Pancreas (tissue), 10 donors: ENCODE measurements around the gene PRKCSH. TPM values are rescaled to one million over a fixed set of nuclear protein-coding genes. Genes with fewer than 3 reads are reported as not detected.
"Not testable (repeated sequence)": the region's sequence is repeated elsewhere in the genome, so short reads cannot be mapped to it uniquely, and the experiment has no call there.

Experiments used
- ATAC-seq, 4 donors: fragments of 200-7000 bp; cut with Tn5 transposase; one replicate each; pipeline versions ENCODE4 v1.8.0 to v1.9.1; 2020; ENCODE audit warnings: mild to moderate bottlenecking in 4 of 4, moderate library complexity in 4 of 4
- DNase-seq, 6 donors: peaks; one replicate each; pipeline ENCODE4 v3.0.0-alpha.2; 2020
- FAIRE-seq: peaks from 2 replicates; lab custom pipeline; 2012; peaks lifted over from hg19 to GRCh38; lab: Jason Lieb, UNC
- H3K27ac ChIP-seq, 4 donors: fragments of 200-600 bp; sonication (generic); 1 replicate in 3 of 4; 2 replicates in 1 of 4; pipeline versions ENCODE4 v1.5.0 to v1.8.0; 2020
- H3K27me3 ChIP-seq, 4 donors: fragments of 200-600 bp; one replicate each; pipeline ENCODE4 v1.8.0; 2021
- H3K36me3 ChIP-seq, 3 donors: fragments of 200-600 bp; sonication (generic) in 1 of 3; one replicate each; pipeline versions ENCODE4 v1.5.0 to v1.8.0; 2020 to 2021
- H3K4me1 ChIP-seq, 3 donors: fragments of 200-600 bp; one replicate each; pipeline ENCODE4 v1.8.0; 2021
- H3K4me3 ChIP-seq, 4 donors: fragments of 200-600 bp; sonication (generic) in 2 of 4; one replicate each; pipeline versions ENCODE4 v1.5.0 to v1.8.0; 2020 to 2021
- H3K9me3 ChIP-seq, 4 donors: fragments of 200-600 bp; one replicate each; pipeline ENCODE4 v1.8.0; 2021
- WGBS, 2 donors: extraction: QIAGEN DNeasy Blood & Tissue Kit; methylation state at CpG; one replicate each; pipeline ENCODE4 v1.1.7; 2013; 5-methylcytosine and 5-hydroxymethylcytosine counted together
- intact Hi-C, 3 donors: fragments of 100-400 bp; cut with DNase I; formaldehyde crosslinking; loops; one replicate each; pipeline versions ENCODE4 v1.11.1 to v1.14.2; 2022
- polyA plus RNA-seq, 2 donors: library from polyadenylated mRNA; stranded (reverse); fragments of 200-250 nt; gene quantifications; one replicate each; pipeline ENCODE4 v1.2.3, GENCODE V29; 2013
- total RNA-seq, 6 donors: library from RNA; stranded (reverse); fragmentation: NEBNext Ultra II Directional in 4 of 6; extraction: Animal tissue kit (Norgen Biotek cat#: 25700) in 4 of 6; gene quantifications; one replicate each; pipeline versions ENCODE4 v1.2.1 to v1.2.4, GENCODE V29; 2021 to 2023
- TF ChIP-seq, protein P1 (sequence below), 4 donors: fragments of 200-600 bp; sonication (generic) in 3 of 4; IDR thresholded peaks; one replicate each; pipeline versions ENCODE4 v1.5.0 to v1.8.0; 2021; ENCODE audit warnings: antibody characterized with exemption in 4 of 4
- donor health status: healthy with polysubstance abuse.
- donor health status: DM: no; HTN: no; CAD: no; lungs with moderate emphysema.
- donor health status: DM: no; HTN: no; CAD: no.
- donor health status: control.
- donor health status: control.
- donor health status: Bipolar disorder and iron deficiency.
- donor health status: DM: yes; HTN: yes; CAD: no.
- donor health status: DM: no; HTN: no; CAD: no.
- donor health status: DM: no; HTN: no; CAD: no.
- donor health status: DM: yes; HTN: yes; CAD: no.

The PRKCSH gene
- total and polyA plus RNA-seq, 8 donors: 114 to 217 (median 163) TPM

DNA sequence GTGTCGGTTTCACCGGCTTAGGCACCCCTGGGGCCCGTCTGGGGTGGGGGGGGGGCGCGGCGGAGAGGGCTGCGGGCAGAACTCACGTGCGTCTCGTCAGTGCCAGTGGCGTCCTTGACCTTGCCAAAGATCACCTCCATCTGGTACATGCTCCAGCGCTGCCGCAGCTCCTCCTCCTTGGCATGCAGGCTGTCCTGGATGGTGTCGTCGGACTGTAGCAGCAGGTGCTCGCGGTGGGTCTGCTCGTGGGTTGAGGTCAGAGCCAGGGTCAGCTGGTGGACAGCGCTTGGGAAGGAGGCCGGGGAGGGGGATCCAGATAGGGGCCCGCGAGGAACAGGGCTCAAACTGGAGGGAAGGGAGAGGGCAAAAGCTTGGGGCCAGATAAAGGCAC lies 11.6 kb upstream of the PRKCSH start:
- no peak overlapping the region for H3K27ac ChIP-seq
- intact Hi-C loops: no loop called here
- FAIRE-seq: no peak
- peaks cover 0 to 6% (median 0%) of the 10 kb centered on the region in 3 donors for H3K4me1 ChIP-seq
- TF ChIP-seq, protein P1, sequence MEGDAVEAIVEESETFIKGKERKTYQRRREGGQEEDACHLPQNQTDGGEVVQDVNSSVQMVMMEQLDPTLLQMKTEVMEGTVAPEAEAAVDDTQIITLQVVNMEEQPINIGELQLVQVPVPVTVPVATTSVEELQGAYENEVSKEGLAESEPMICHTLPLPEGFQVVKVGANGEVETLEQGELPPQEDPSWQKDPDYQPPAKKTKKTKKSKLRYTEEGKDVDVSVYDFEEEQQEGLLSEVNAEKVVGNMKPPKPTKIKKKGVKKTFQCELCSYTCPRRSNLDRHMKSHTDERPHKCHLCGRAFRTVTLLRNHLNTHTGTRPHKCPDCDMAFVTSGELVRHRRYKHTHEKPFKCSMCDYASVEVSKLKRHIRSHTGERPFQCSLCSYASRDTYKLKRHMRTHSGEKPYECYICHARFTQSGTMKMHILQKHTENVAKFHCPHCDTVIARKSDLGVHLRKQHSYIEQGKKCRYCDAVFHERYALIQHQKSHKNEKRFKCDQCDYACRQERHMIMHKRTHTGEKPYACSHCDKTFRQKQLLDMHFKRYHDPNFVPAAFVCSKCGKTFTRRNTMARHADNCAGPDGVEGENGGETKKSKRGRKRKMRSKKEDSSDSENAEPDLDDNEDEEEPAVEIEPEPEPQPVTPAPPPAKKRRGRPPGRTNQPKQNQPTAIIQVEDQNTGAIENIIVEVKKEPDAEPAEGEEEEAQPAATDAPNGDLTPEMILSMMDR (IDR thresholded peaks at IDR 0.05): no peak
- H3K36me3 ChIP-seq: no peaks in the 10 kb centered on the region
- H3K27me3 ChIP-seq: no peaks in the 10 kb centered on the region
- no peaks in the 10 kb centered on the region for H3K9me3 ChIP-seq
- no peak overlapping the region for H3K4me3 ChIP-seq
- WGBS, 2 donors: 11 to 14% methylated on average over 18 to 22 of the region's 22 CpGs
- ATAC-seq: no peak
- peak in 2 of 6 donors; percentile 48 to 77 for DNase-seq

DNA sequence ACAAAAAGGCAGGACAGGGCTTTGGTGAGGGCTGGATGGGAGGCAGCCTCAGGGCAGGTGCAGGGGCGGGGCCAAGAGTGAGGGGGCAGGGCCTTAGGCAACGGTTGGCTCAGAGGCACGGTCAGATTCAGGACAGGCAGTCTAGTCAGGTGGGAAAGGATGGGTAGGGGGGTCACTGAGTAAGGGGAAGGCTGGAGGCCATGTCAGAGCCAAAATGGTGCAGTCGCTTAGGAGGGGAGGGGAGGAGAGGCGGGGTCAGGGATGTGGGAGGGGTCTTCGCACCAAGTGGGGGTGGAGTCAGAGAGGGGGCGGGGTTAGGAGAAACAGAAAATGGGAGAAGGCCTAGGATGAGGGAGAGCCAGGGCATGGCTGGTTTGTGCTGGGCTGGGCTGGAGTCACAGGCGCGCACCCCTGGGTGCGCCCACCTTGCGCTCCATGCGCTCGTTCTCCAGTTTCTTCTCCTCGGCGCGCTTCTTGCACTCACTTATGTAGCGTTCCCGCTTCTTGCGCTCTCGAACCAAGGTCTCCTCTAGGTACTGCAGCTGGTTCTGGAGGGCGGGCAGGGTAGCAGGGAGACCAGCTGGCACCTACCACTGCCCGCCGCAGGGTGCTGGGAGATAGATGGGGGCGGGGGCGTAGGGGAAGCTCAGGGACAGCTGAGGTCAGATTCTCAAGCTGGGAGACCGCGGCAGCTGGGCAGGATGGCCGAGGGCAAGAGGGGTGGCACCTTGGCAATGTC lies 9.5 kb upstream of the PRKCSH start:
- TF ChIP-seq, protein P1 (IDR thresholded peaks at IDR 0.05): no peak
- Histone ChIP-seq H3K27me3 (no peaks in the 10 kb centered on the region), H3K4me3 (no peak overlapping the region), H3K27ac (no peak overlapping the region), H3K36me3 (no peaks in the 10 kb centered on the region), H3K4me1 (peaks cover 0 to 6% (median 0%) of the 10 kb centered on the region in 3 donors), H3K9me3 (no peaks in the 10 kb centered on the region)
- 87% methylated on average over 28 of the region's 28 CpGs for WGBS, 2 donors
- DNase-seq (peak in 1 of 6 donors; percentile 68), ATAC-seq (no peak), FAIRE-seq (no peak)
- intact Hi-C loops: no loop called here

DNA sequence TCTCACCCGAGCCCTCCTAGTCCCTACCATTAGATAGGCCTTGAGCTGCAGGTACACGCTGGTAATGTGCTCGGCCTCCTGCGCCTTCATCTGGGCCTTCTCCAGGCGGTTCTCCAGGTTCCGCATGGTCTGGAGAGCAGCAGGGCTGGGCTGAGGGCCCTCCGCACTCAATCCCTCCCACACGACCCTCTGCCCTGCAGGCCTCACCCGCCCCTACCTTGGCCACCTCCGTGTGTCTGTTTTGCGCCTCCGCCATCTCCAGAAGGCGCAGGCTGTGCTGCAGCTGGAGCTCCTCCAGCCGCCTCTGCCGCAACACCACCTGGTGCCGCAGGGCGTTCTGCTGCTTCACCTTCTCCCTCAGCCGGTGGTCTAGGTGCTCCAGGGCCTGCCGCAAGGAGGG lies 8.8 kb upstream of the PRKCSH start:
- FAIRE-seq (no peak), DNase-seq (no peak), ATAC-seq (no peak)
- H3K27ac ChIP-seq: no peak overlapping the region
- TF ChIP-seq, protein P1 (IDR thresholded peaks at IDR 0.05): no peak
- WGBS, 2 donors: 90 to 92% methylated on average over 18 to 19 of the region's 19 CpGs
- H3K36me3 ChIP-seq: no peaks in the 10 kb centered on the region
- intact Hi-C loops: no loop called here
- H3K4me3 ChIP-seq: no peak overlapping the region
- peaks cover 0 to 2% (median 0%) of the 10 kb centered on the region in 3 donors for H3K4me1 ChIP-seq
- H3K9me3 ChIP-seq: no peaks in the 10 kb centered on the region
- H3K27me3 ChIP-seq: no peaks in the 10 kb centered on the region

DNA sequence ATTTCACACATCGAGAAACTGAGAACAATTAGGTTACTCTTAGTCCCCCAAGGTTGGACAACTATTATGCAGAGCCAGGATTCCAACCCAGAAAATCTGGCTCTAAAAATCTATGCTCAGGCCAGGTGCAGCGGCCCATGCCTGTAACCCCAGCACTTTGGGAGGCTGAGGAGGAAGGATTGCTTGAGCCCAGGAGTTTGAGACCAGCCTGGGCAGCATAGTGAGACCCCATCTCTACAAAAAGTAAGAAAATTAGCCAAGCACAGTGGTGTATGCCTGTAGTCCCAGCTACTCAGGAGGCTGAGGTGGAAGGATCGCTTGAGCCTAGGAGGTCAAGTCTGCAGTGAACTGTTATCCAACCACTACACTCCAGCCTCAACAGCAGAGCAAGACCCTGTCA lies 1.9 kb upstream of the PRKCSH start:
- 94 to 96% methylated on average over 3 of the region's 3 CpGs for WGBS, 2 donors
- FAIRE-seq, intact Hi-C loops: not testable (repeated sequence)

DNA sequence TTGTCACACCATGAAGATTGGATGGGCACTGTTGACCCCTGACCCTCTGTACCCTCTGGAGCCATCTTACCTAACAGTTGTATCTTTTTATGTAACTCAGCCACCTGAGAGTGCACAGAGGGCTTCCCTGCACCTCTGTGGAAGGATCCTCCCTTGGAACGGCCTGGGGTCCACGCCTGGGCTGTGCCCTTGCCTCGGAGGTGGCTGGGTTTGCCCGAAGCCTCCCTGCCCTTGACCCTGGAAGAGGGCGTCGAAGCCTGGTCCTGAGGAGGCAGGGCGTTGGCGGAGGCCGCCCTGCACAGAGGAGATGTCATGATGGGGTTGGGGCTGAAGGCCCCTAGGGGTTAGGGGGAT lies 755 bp upstream of the PRKCSH start:
- H3K9me3 ChIP-seq: no peaks in the 10 kb centered on the region
- DNase-seq: no peak
- intact Hi-C loops: no loop called here
- peak; percentile 6 to 14 (median 10) for ATAC-seq
- TF ChIP-seq, protein P1 (IDR thresholded peaks at IDR 0.05): no peak
- no peak for FAIRE-seq
- WGBS, 2 donors: 3 to 4% methylated on average over 9 of the region's 9 CpGs
- peak overlapping the region in 2 of 4 donors; percentile 36 to 53 for H3K4me3 ChIP-seq
- peaks cover 0 to 13% (median 9%) of the 10 kb centered on the region in 3 donors for H3K4me1 ChIP-seq
- H3K27me3 ChIP-seq: no peaks in the 10 kb centered on the region
- peak overlapping the region; percentile 17 to 70 (median 48) for H3K27ac ChIP-seq
- peaks cover 6 to 8% (median 8%) of the 10 kb centered on the region in 3 donors for H3K36me3 ChIP-seq

More for the DNA sequence above, 1.9 kb upstream of the PRKCSH start:
- H3K4me3 ChIP-seq, H3K9me3 ChIP-seq, H3K36me3 ChIP-seq, DNase-seq, H3K27me3 ChIP-seq, ATAC-seq, H3K27ac ChIP-seq: not testable (repeated sequence)
- H3K4me1 ChIP-seq: peaks cover 0 to 13% (median 9%) of the 10 kb centered on the region in 3 donors
